Measurements from ENCODE around the gene PMIS2. TPM values are rescaled to one million over a fixed set of nuclear protein-coding genes. Genes with fewer than 3 reads are reported as not detected.

Gene PMIS2
- total and polyA plus RNA-seq, 2 of the 8 experiments (the other 6 are each of a cell fraction or from before 2014, with no cell fraction given), result not detected

DNA sequence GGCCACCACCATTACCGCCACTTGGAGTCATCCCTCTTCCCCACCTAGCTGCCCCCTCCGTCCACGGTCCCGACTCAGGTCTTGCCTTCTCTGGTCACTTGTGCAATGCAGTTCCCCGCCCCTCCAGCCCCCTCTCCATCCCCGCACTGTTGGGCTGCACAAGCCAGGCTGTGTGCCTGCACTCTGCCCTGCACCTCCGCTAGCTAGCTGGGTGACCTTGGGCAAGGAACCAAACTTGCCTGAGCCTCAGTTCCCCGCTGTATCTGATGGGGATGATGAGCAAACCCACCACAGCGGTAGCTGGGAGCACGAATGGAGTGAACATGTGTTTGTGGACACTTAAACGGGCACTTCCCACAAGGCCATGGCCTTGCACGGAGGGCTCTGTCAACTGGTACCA, 46.1 kb upstream of the PMIS2 start:
- peaks cover 3% of the 10 kb centered on the region; the same call in 1 of the 2 replicates for H3K23me2 ChIP-seq (ENCODE audit: low read depth, low read length)
- 88% methylated on average over 11 of the region's 12 CpGs; no CpG with 5 or more reads in 1 of the 2 experiments for WGBS, 2 experiments (ENCODE audit: extremely low coverage in 1 of 2, insufficient coverage in 1 of 2, insufficient read length in 1 of 2, insufficient replicate concordance in 2 of 2, low coverage in 1 of 2, low lambda C conversion rate in 2 of 2, missing lambda C conversion rate in 1 of 2)
- no peak overlapping the region for H3K4me2 ChIP-seq (ENCODE audit: insufficient read depth in 1 of 2, low read depth in 2 of 2, low read length in 2 of 2)
- no peak overlapping the region for H2BK15ac ChIP-seq (ENCODE audit: low read length)
- H2BK120ac ChIP-seq (replicated peaks; ENCODE audit: low read depth, low read length), result no peak overlapping the region
- no peak overlapping the region for H4K8ac ChIP-seq (ENCODE audit: extremely low read depth, insufficient read depth, low read length)
- no peak overlapping the region for H4K5ac ChIP-seq (ENCODE audit: insufficient read length, low read depth, low read length)
- H3K4me1 ChIP-seq (replicated peaks in 1 of 4; ENCODE audit: control insufficient read depth in 3 of 4, insufficient read depth in 4 of 4, low read length in 3 of 4), result peaks cover 0 to 12% (median 6%) of the 10 kb centered on the region in 4 experiments; a peak in 5 of 7 replicates
- ChIA-PET POLR2A (ENCODE audit: partially characterized antibody) (interaction anchor here (0.7 to 4.4 kb wide), 4 partner anchors 9 to 104 kb away, joined by 3 to 19 read pairs (median 6); no protein-coding TSS in a partner anchor), CTCF (ENCODE audit: partially characterized antibody) (interaction anchor here (1.0 to 1.3 kb wide), 2 partner anchors 8 to 29 kb away, joined by 3 to 7 read pairs; no protein-coding TSS in a partner anchor)
- no peak overlapping the region for H4K91ac ChIP-seq (replicated peaks; ENCODE audit: insufficient read length, low read length)
- no peak overlapping the region for H3K23ac ChIP-seq (ENCODE audit: insufficient read length)
- H3K14ac ChIP-seq (ENCODE audit: insufficient read length), result no peak overlapping the region
- no peak overlapping the region for H3K27ac ChIP-seq (ENCODE audit: low read depth, low read length)
- FAIRE-seq, result no peak
- peaks cover 6% of the 10 kb centered on the region; the same call in 1 of the 2 replicates for H3K79me1 ChIP-seq (ENCODE audit: low read depth, low read length)
- no peak overlapping the region for H2BK5ac ChIP-seq (ENCODE audit: low read depth, low read length)
- H2BK12ac ChIP-seq (ENCODE audit: low read depth, low read length), result no peak overlapping the region
- no peak overlapping the region for H2AK5ac ChIP-seq (ENCODE audit: low read depth, low read length)
- H3K4me3 ChIP-seq (ENCODE audit: extremely low read depth in 1 of 4, insufficient read depth in 2 of 4, low read depth in 3 of 4, low read length in 4 of 4), result no peak overlapping the region
- H3K56ac ChIP-seq (replicated peaks; ENCODE audit: insufficient read length, low read depth, low read length), result no peak overlapping the region
- TF ChIP-seq TCF12 (IDR thresholded peaks at IDR 0.05; ENCODE audit: low read depth, low read length) (no peak), GABPA (IDR thresholded peaks at IDR 0.05; ENCODE audit: borderline replicate concordance, insufficient read depth, low read length) (no peak), YY1 (IDR thresholded peaks at IDR 0.05; ENCODE audit: low read depth, low read length) (no peak), SAP30 (IDR thresholded peaks at IDR 0.05; ENCODE audit: insufficient read depth, insufficient replicate concordance, low read length) (no peak), RNF2 (IDR thresholded peaks at IDR 0.05; ENCODE audit: borderline replicate concordance, low read depth, low read length, missing control alignments, poor library complexity, severe bottlenecking) (no peak), SP1 (IDR thresholded peaks at IDR 0.05; ENCODE audit: low read depth, low read length) (no peak)
- TF ChIP-seq, protein P1, sequence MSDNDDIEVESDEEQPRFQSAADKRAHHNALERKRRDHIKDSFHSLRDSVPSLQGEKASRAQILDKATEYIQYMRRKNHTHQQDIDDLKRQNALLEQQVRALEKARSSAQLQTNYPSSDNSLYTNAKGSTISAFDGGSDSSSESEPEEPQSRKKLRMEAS (IDR thresholded peaks at IDR 0.05), result no peak
- TF ChIP-seq, protein P2, sequence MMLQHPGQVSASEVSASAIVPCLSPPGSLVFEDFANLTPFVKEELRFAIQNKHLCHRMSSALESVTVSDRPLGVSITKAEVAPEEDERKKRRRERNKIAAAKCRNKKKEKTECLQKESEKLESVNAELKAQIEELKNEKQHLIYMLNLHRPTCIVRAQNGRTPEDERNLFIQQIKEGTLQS (IDR thresholded peaks at IDR 0.05; ENCODE audit: insufficient read depth, low read depth, low read length), result no peak
- no peak overlapping the region for H3K18ac ChIP-seq (ENCODE audit: extremely low read depth, low read length)
- peaks cover 0 to 9% (median 6%) of the 10 kb centered on the region in 4 experiments; a peak in 4 of 8 replicates for H3K36me3 ChIP-seq (ENCODE audit: control insufficient read depth in 2 of 4, insufficient read depth in 4 of 4, low read length in 3 of 4)
- H2BK20ac ChIP-seq (ENCODE audit: low read length), result no peak overlapping the region
- no peaks in the 10 kb centered on the region for H3K9me3 ChIP-seq (ENCODE audit: insufficient read depth in 2 of 2, low read depth in 1 of 2, low read length in 1 of 2)
- H3K9ac ChIP-seq (replicated peaks in 1 of 4; ENCODE audit: extremely low read depth in 1 of 4, low read depth in 3 of 4, low read length in 3 of 4), result no peak overlapping the region
- no peak overlapping the region for H2AFZ ChIP-seq (ENCODE audit: low read length)
- no peak for DNase-seq (ENCODE audit: low read depth in 1 of 2, low spot score in 2 of 2)
- no peak overlapping the region for H3K4ac ChIP-seq (replicated peaks; ENCODE audit: insufficient read length, low read depth, low read length)
- peaks cover 5 to 15% of the 10 kb centered on the region in 2 experiments for H4K20me1 ChIP-seq (replicated peaks in 1 of 2; ENCODE audit: control insufficient read depth in 1 of 2, insufficient read depth in 2 of 2, low read length in 2 of 2)
- no peaks in the 10 kb centered on the region; a peak in 1 of 7 replicates for H3K27me3 ChIP-seq (replicated peaks in 1 of 4; ENCODE audit: control insufficient read depth in 3 of 4, extremely low read depth in 1 of 4, insufficient read depth in 3 of 4, low read length in 3 of 4)
- H3K79me2 ChIP-seq (ENCODE audit: control insufficient read depth in 1 of 2, insufficient read depth in 2 of 2, low read length in 2 of 2), result peaks cover 0 to 13% of the 10 kb centered on the region in 2 experiments; a peak in 2 of 4 replicates
